KBM-7 (cell line): ENCODE measurements around the gene SYAP1.
"Not testable (repeated sequence)": the region's sequence is repeated elsewhere in the genome, so short reads cannot be mapped to it uniquely, and the experiment has no call there.

ENCODE experiments used
- DNase-seq: peaks from one replicate; pipeline ENCODE4 v3.0.0-alpha.2; 2015
- in situ Hi-C: fragments of 300-500 bp; cut with MboI; formaldehyde crosslinking; loops from 2 replicates; pipeline ENCODE4 v1.14.3; 2020; ENCODE audit warnings: low sequenced_read_pairs, low pct_unique_long_range_greater_than_20kb, mixed read lengths

SYAP1 gene

DNA sequence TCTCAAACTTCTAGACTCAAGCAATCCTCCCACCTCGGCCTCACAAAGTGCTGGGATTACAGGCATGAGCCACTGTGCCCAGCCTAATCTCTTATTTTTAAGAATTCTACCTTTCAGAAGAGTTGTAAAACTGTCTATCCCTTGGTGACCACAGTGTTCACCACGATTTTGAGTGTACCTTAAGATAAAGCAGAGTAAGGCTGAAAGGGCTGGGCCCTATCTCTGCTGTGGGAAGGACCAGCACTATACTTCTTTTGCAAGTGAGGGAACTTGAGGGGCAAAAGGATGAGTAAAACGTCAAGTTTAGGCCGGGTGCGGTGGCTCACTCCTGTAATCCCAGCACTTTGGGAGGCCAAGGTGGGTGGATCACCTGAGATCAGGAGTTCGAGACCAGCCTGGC is 3.0 kb upstream of the SYAP1 start:
- in situ Hi-C loops, DNase-seq: not testable (repeated sequence)

DNA sequence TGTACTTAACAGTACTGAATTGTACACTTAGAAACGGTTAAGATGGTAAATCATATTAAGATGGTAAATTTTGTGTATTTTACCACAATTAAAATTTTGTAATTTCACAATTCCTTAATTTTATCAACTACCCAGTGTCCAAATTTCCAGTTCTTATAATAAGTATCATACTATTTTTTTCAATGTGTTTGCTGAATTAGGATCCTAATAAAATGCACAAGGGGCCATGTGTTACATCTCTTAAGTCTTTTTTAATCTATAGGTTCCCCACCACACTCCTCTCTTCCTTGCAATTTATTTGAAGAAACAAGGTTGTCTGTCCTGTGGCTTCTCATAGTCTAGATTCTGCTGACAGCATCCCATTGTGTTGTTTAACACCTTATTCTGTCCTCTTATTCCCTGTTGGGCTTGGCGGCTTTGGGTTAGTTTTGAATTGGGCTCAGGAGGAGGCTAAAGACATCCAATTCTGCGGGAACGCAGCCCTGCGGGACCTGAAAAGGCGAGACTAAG is 533 bp upstream of the SYAP1 start:
- in situ Hi-C loops, result no loop called here
- DNase-seq, result no peak

DNA sequence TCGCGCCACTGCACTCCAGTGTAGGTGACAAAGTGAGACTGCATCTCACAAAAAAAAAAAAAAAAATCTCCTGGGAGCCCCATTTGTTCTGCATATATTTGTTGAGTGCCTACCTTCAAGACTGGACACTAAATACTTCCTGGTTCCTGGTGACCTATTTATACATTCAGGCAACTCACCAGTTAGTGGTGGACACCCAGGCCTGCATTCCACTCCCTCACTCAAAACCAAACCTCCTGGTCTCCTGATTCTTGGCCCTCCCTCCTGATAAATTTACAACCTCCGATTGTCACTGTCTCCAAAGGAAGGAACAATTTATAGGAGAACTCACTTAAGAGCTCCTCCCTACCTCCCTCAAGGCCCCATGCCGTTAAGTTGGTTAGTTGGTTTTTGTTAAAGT is 3.1 kb downstream of the SYAP1 start:
- in situ Hi-C loops, result no loop called here

DNA sequence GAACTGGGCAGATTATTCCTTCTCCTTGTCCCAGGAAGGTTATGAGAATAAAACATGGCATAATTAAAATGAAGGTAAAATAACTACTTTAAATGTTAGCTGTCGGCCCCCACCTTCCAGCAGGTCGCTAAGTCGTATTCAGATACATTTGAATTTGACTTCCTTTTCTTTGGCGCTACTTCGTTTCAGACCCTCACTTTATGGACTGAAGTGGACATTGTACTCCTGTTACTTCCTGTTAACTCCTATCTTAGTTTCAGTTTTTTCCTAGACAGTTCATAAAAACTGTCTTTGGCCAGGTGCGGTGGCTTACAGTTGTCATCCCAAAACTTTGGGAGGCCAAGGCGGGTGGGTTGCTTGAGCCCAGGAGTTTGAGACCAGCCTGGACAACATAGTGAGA is 5.7 kb downstream of the SYAP1 start:
- in situ Hi-C loops, result no loop called here
- DNase-seq, result no peak

More for the DNA sequence above, 3.1 kb downstream of the SYAP1 start:
- DNase-seq, result no peak

DNA sequence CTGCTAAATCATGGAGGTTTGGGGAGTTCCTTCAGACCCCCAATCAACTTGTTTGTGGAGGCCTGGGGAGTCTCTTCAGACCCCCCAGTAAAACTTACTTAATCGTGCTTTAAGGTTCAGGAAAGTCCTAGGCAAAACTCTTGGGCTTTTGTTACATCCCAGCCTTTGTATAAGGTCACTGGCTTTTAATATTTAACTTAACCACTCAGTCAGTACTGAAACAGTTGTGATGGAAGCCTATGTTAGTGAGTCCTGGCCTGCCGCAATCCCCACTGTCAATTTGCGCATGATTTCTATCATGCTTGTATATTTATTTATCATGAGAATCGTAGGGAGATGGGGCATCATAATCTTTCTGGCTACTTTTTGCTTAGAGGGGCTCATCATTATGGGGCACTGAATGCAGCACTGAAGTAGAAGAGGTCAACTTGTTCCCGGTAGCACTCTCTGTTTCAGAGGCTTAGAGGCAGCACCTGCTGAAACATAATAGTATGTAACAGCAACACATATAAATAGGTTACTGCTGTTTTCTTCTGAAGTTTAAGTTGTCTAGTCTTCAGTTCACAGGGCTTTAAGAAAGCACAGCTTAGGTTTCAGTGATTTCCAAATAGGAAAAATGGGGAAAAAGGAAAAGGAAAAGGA is 7.1 kb downstream of the SYAP1 start:
- DNase-seq, in situ Hi-C loops: not testable (repeated sequence)

DNA sequence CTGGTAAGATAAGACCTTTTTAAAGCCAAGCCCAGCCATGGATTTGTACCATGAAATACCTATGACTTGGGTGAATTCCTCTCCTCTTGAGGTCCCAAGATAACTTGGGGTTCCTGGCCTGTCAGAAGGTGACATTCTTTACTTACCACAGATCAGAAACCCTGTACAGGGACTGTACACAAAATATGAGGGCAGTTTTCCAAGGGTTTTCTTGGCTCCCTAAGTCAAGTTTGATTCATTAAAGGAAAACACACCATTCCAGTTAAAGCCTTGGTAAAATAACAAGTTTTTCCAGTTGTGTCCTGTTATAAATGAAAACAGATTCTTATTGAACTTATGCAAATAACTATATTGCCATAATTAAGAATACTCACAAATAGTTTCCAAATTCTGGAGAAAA is 8.2 kb downstream of the SYAP1 start:
- no peak for DNase-seq
- in situ Hi-C loops, result no loop called here

DNA sequence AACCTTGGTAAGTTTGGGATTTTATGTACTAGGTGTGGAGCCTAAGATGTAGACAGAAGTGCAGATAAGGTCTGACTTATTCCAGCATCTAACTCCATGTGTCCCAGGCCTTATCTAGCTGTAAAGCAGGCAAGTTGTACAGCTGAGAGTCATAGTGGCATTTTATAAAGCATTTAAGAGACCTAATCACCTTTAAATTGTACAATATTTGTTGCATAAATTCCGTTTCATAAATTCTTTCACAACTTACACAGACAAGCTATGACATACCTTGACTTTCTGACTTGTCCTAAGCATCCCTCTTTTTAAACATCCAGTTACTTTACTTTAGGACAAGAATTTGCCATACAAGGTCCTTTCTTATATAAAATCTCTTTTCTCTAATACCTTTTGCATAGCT is 11.0 kb downstream of the SYAP1 start:
- in situ Hi-C loops, result no loop called here
- DNase-seq, result no peak

DNA sequence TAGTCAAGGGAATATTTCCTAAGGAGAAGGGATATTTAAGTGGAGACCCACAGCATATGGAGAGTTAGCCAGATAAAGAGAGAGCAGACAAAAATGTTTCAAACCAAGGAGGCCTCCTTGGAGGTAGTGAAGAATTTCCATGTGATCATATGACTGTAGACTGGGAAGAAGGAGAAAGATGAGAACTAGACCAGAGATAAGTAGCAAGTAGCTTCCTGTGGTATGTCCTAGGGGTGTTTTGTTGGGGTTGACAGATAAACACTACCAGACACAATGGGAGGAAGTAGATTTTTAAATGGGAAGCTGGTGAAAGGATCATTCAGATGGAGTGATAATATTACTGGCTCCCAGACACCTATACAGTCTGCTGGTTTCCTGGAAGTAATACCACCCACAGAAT is 13.6 kb downstream of the SYAP1 start:
- peak; percentile 28 for DNase-seq
- in situ Hi-C loops, result no loop called here

DNA sequence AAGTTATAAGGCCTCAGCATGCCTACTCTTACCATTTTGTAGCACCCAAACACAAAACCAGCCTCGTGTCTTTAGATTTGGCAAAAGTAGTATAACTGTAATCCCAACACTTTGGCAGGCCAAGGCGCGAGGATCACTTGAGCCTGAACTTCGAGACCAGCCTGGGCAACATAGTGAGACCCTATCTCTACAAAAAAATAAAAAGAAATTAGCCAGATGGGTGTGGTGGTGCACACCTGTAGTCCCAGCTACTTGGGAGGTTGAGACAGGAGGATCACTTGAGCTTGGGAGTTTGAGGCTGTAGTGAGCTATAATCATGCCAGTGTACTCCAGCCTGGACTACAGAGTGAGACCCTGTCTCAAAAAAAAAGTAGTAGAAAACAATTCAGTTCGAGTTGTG is 17.6 kb downstream of the SYAP1 start:
- in situ Hi-C loops, result no loop called here
- DNase-seq, result no peak

DNA sequence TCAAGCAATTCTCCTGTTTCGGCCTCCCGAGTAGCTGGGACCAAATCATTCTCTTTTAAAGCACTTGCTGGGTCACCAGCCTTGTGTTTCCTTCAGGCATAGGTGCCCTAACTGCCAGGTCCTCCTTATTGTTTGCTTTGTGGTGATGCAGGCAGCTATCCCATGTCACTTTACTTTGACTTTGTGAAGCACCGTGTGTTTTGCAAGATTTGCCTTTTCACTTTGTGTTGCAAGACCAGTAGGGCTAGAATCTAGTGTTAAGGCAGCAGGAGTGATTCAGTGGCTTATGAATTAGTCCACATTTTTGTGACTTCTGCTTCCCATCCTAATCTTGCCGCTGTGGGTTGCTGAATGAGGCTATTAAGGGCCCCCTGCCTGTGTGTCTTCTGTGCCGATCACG is 20.2 kb downstream of the SYAP1 start:
- DNase-seq, result no peak

DNA sequence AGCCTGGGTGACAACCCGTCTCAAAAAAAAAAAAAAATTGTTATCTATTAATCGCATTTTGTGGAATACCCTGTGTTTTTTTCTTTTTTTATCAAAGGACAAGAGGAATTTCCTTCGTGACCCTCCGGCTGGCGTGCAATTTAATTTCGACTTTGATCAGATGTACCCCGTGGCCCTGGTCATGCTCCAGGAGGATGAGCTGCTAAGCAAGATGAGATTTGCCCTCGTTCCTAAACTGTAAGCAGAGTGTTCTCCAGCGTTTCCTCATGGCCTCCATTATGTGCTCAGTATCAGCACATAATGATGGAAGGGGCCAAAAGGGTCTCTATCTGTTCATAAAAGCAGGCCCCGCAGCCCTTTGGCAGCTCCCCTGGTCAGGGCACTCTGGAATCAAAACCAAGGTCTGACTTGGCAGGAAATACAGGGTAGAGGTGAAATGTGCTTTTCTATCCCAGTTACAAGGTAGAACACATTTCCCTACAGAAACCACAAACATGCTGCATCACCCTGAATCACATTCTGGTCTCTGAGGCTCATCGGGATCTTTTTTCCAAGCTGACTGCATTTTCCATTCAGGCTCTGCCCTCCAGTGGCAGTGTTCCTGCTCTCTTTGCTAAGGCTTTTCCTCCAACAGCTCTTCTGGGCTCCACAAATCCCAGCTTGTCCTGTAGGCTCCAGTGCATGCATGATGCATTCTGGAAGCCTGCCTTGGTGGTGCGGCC is 24.4 kb downstream of the SYAP1 start:
- in situ Hi-C loops, result no loop called here
- DNase-seq, result no peak

More for the DNA sequence above, 20.2 kb downstream of the SYAP1 start:
- in situ Hi-C loops, result no loop called here

DNA sequence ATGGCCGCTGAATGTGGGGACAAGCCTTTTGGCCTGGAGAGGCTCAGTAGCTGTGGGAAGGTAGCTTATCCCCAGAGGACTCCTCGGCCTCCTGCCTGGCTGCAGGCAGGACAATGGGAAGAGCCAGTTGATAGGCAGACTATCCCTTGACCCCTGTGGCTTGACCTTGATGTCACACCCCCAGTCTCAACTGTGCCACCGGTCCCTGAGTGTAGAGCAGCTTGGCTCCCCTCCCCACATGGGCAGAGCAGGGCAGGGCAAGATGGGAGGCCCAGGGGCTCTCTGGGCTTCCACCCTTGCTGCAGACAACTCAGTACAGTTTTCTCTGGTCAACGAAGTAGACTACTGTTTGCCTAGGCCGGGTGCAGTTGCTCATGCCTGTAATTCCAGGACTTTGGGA is 25.7 kb downstream of the SYAP1 start:
- in situ Hi-C loops, result no loop called here
- no peak for DNase-seq

DNA sequence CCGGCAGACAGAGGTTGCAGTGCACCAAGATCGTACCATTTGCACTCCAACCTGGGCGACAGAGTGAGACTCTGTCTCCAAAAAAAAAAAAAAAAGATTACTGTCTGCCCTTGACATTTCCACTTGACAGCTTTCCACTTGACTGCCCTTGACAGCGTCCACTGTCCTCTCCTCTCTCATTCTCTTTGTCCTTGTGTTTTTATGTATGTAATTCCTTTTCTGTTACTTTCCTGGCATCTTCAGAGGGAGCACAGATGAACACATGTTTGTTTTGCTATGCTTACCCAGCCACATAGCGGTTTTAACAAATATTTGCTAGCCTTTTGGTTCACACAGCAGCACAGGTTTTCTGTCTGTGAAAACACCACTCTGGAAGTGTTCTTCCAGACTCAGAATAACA is 26.2 kb downstream of the SYAP1 start:
- DNase-seq, result no peak
- in situ Hi-C loops, result no loop called here

DNA sequence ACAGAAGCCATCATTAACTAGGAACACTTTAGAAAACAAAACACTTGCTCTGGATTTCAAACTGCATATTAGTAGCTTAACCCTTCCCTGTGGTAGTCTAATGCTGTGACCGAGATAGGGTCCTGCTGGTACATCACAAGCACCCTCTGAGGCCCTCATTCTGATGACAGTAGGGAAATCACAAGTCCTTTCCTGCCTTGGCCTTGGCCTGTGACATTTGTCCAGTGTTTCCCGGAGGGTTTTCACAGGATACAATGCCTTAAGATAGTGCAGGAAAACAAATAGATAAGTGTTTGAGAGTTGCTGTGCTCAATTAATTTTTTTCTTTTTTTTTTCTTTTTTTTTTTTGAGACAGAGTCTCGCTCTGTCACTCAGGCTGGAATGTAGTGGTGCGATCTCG is 29.0 kb downstream of the SYAP1 start:
- in situ Hi-C loops, result no loop called here
- no peak for DNase-seq

DNA sequence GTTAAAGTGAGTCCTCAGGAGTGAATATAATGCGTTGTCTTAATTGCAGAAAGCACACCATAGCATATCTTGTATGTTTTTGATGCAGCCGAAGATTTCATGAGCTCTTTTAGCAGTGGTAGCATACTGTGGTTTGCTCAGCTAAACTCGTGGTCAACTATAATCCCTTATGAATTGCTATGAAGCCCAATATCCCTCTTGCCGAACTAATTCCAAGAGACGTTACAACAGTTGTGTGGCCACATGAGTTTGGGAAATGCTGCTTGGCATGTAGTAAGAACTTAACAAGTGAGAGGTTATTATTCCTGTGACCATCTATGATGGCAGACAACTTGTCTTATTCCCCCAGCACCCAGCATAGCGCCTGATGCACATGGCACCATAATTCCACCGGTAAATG is 30.7 kb downstream of the SYAP1 start:
- no peak for DNase-seq
- in situ Hi-C loops, result no loop called here

DNA sequence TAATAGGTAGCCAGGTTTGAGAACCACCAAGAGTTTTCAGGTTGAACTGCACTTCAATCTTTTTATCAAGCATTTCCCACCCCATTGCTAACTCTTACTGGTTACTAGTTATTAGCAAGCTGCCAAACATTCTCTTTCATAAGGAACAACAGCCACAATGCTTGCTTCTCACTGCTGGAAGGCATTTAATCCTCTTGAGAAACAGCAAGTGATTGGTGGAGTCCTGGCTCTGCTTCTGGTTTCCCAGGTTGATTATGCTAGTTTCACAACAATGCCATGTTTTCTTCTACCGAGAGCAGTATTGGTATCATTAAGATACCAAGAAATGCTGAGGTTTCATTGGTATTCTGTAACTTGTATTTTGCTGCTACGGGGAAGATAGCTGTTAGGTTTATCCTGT is 34.6 kb downstream of the SYAP1 start:
- in situ Hi-C loops, result no loop called here
- DNase-seq, result no peak

DNA sequence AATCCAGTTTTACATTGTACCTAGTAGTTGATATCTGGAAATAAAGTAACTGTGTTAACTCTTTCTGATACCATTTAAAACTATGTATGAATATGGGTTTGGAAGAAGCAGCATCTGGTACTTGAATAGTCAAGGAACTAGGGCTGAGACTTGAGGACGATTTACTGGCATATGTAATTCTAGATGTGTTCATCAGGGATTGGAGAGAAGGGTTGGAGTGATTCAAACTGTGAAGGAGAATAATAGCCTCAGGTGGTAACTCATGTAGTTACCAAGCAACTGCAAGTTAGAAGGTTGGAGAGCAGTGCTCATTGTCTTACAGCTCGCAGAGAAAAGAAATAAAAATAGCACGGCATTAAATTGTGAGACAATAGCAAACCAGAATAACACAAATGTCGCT is 37.3 kb downstream of the SYAP1 start:
- no peak for DNase-seq
- in situ Hi-C loops, result no loop called here

DNA sequence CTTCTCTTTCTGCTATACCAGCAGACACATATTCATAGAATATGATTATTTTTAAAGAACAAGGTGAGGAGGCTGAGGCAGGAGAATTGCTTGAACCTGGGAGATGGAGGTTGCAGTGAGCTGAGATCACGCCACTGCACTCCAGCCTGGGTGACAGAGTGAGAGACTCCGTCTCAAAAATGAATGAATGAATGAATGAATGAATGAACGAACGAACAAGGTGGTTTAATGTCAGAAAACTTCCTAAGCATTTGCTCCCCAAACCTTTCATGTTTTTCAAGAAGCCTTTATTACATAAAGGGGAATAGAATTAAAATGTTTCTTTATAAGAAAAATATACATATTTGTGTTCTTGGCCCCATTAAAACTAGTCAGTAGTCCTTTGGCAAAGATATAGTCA is 42.1 kb downstream of the SYAP1 start:
- DNase-seq, in situ Hi-C loops: not testable (repeated sequence)

DNA sequence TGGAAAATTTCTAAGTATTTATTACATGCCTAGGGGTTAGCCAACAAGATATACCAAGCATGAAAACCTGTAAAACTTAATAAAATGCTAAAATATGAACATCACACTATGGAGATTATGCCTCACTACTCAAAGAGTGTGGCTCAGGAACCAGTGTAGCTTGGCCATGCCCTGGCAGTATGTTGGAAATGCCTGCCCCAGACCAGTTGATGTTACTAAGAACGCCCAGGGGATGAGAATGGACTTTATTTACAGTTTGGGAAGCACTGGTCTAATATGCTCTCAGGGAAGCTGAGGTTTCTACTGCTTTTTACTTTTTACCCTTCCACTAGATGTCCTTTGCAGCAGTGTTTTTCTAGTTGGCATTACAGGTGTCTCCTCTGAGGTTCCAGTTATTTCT is 43.2 kb downstream of the SYAP1 start:
- DNase-seq, result no peak
- in situ Hi-C loops, result no loop called here

DNA sequence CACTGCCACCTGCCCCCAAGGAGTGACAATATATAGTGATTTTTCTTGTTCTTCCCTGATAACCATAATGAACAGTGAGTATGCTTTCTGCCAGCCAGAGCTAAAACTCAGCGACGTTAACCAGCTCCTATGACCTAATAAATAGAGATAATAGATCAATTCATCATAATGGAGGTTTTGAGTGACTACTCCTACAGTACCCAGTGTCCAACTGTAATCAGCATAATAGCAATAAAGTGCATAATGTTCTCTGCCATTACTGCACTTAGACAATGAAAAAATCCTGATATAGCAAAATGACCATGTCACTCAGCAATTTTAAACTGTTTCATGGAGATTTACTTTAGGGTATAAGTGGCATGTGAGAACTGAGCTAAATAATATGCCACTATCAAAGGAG is 46.2 kb downstream of the SYAP1 start:
- in situ Hi-C loops, result no loop called here
- no peak for DNase-seq

DNA sequence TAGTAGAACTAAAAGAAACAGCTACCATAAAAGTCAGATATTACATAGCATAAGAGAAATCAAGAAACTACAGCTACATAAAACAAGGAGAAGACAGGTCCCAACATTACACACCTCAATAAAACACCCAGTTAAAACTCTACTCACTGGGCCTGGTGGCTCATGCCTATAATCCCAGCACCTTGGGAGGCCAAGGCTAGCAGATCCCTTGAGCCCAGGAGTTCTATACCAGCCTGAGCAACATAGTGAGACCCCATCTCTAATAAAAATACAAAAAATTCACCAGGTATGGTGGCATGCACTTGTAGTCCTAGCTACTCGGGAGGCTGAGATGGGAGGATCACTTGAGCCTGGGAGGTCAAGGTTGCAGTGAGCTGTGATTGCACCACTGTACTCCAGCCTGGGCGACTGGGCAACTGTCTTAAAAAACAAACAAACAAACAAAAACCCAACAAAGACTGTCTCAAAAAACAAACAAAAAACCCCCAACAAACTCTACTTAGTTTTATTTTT is 51.6 kb downstream of the SYAP1 start:
- no peak for DNase-seq
- in situ Hi-C loops, result no loop called here
